Neutrophil (primary cell): ENCODE measurements around the gene TSTD1.
A peak's percentile ranks its signal among the peaks of the same experiment; 100 is the strongest.

ENCODE experiments used
- H3K27ac ChIP-seq: fragments of 200-600 bp; sonication (generic); 2 replicates; pipeline ENCODE4 v1.5.1; 2016; ENCODE audit warnings: mild to moderate bottlenecking, moderate library complexity
- H3K27me3 ChIP-seq: fragments of 200-600 bp; sonication (generic); 2 replicates; pipeline ENCODE4 v1.6.0; 2016; ENCODE audit warnings: mild to moderate bottlenecking
- H3K36me3 ChIP-seq: fragments of 200-600 bp; sonication (generic); 2 replicates; pipeline ENCODE4 v1.5.1; 2017
- H3K4me1 ChIP-seq, 2 experiments: fragments of 200-600 bp in 1 of 2; sonication (generic) in 1 of 2; 1 replicate in 1 of 2; 2 replicates in 1 of 2; pipeline versions ENCODE4 v1.5.1 to v1.6.1; 2013 to 2016; ENCODE audit warnings: low read depth in 1 of 2, low read length in 1 of 2, mild to moderate bottlenecking in 1 of 2, moderate library complexity in 1 of 2; ENCODE audit not compliant: control insufficient read depth in 1 of 2, insufficient read depth in 1 of 2
- H3K4me3 ChIP-seq, 2 experiments: fragments of 200-600 bp in 1 of 2; sonication (generic) in 1 of 2; 1 replicate in 1 of 2; 2 replicates in 1 of 2; pipeline ENCODE4 v1.5.1; 2013 to 2016; ENCODE audit warnings: low read depth in 1 of 2, low read length in 1 of 2, mild to moderate bottlenecking in 1 of 2, moderate library complexity in 1 of 2
- H3K9me3 ChIP-seq: fragments of 200-600 bp; sonication (generic); 2 replicates; pipeline ENCODE4 v1.5.1; 2016
- CTCF ChIP-seq: fragments of 200-600 bp; sonication (generic); IDR thresholded peaks from 2 replicates; pipeline ENCODE4 v1.5.1; 2016; ENCODE audit warnings: antibody characterized with exemption

Gene TSTD1

GRCh38 chr1:161077426-161077825, 38.7 kb upstream of the TSTD1 start:
- TF ChIP-seq CTCF, result no peak
- Histone ChIP-seq H3K9me3 (no peaks in the 10 kb centered on the region), H3K36me3 (no peaks in the 10 kb centered on the region), H3K27me3 (no peaks in the 10 kb centered on the region), H3K4me1 (no peaks in the 10 kb centered on the region), H3K4me3 (no peak overlapping the region), H3K27ac (no peak overlapping the region)

GRCh38 chr1:161076410-161076809, 37.6 kb upstream of the TSTD1 start:
- H3K27ac ChIP-seq, result no peak overlapping the region
- H3K4me1 ChIP-seq, result peaks cover 8 to 9% of the 10 kb centered on the region in 2 experiments
- H3K27me3 ChIP-seq, result no peaks in the 10 kb centered on the region
- no peak for TF ChIP-seq CTCF
- no peaks in the 10 kb centered on the region for H3K36me3 ChIP-seq
- no peak overlapping the region for H3K4me3 ChIP-seq
- no peaks in the 10 kb centered on the region for H3K9me3 ChIP-seq

- H3K9me3 ChIP-seq, result no peaks in the 10 kb centered on the region
- no peaks in the 10 kb centered on the region for H3K27me3 ChIP-seq
- no peak for TF ChIP-seq CTCF
- H3K27ac ChIP-seq, result no peak overlapping the region
- H3K36me3 ChIP-seq, result no peaks in the 10 kb centered on the region
- no peak overlapping the region for H3K4me3 ChIP-seq
- peaks cover 24% of the 10 kb centered on the region in 2 experiments for H3K4me1 ChIP-seq
Measured at GRCh38 chr1:161074676-161075368, 36.1 kb upstream of the TSTD1 start.

DNA sequence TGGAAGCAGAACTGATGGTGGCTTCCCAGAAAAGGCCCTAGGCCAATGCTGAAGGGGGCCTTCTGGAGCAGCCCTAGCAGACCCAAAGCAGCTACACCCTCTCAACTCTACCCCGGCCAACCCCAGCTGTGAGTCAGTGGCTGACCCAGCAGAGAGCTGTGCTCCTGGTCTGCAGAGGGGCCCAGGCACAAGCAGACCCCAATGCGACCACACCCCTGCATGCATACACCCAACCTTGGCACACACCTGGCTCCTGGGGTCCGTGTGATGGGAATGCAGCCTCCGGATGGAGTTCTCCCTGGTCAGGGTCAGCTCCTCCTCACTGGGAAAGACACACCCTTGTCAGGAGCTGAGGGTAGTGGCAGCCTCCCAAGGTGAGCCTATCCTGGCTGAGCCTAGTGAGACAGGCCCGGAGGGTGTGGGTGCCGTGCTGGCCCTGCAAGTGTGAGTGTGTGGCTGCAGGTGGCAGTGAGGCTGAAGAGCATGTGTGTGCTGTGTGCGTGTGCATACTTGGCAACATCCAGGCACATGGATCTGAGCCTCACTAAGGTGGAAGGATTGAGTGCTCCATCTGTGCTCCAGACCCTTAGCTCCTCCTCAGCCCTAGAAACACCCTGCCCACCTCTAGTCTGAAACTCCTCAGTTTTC, 34.8 kb upstream of the TSTD1 start:
- H3K27me3 ChIP-seq, result no peaks in the 10 kb centered on the region
- H3K4me1 ChIP-seq, result peaks cover 24 to 28% of the 10 kb centered on the region in 2 experiments
- no peak for TF ChIP-seq CTCF
- no peak overlapping the region for H3K27ac ChIP-seq
- no peak overlapping the region for H3K4me3 ChIP-seq
- H3K9me3 ChIP-seq, result no peaks in the 10 kb centered on the region
- no peaks in the 10 kb centered on the region for H3K36me3 ChIP-seq

GRCh38 chr1:161072751-161073449, 34.1 kb upstream of the TSTD1 start:
- Histone ChIP-seq H3K27ac (peak overlapping the region; percentile 99), H3K4me3 (no peak overlapping the region), H3K27me3 (no peaks in the 10 kb centered on the region), H3K9me3 (no peaks in the 10 kb centered on the region), H3K4me1 (peaks cover 29 to 31% of the 10 kb centered on the region in 2 experiments), H3K36me3 (no peaks in the 10 kb centered on the region)
- peak; percentile 9 for TF ChIP-seq CTCF
